IMR-90 (cell line): ENCODE measurements around the gene TGM2. TPM values are rescaled to one million over a fixed set of nuclear protein-coding genes. Genes with fewer than 3 reads are reported as not detected.

Experiments
- ATAC-seq: fragments of 200-7000 bp; cut with Tn5 transposase; 2 replicates; pipeline ENCODE4 v1.9.1; 2020; ENCODE audit warnings: low read depth, mild to moderate bottlenecking, moderate library complexity
- BruUV-seq: library from RNA; stranded (reverse); fragments of 400-500 nt; replicated peaks from 2 replicates; lab custom pipeline; 2021; lab: Mats Ljungman, UMichigan
- CTCF ChIA-PET: fragments of 300-600 bp; formaldehyde crosslinking; extraction: SDS; loops from one replicate; lab custom pipeline; 2021; ENCODE audit warnings: antibody characterized with exemption; lab: Yijun Ruan, JAX
- POLR2A ChIA-PET: fragments of 300-600 bp; sonication (Branson Sonifier 250); formaldehyde crosslinking; loops from one replicate; lab custom pipeline; 2022; ENCODE audit warnings: antibody characterized with exemption; ENCODE audit not compliant: unreplicated experiment; lab: Charles Lee
- DNase-seq: peaks from one replicate; pipeline ENCODE4 v3.0.0; 2013
- H2AFZ ChIP-seq: replicated peaks from 2 replicates; pipeline ENCODE3; 2013; ENCODE audit warnings: low read length, mild to moderate bottlenecking; ENCODE audit not compliant: poor library complexity
- H2AK5ac ChIP-seq: 2 replicates; pipeline ENCODE4 v1.6.1; 2013; ENCODE audit warnings: low read depth, low read length, inconsistent platforms
- H2AK9ac ChIP-seq: replicated peaks from 2 replicates; pipeline ENCODE3; 2013; ENCODE audit warnings: mild to moderate bottlenecking, low read depth, low read length, moderate library complexity; ENCODE audit not compliant: poor library complexity
- H2BK120ac ChIP-seq: 2 replicates; pipeline ENCODE4 v1.6.1; 2013; ENCODE audit warnings: low read depth, low read length, inconsistent platforms
- H2BK15ac ChIP-seq: 3 replicates; pipeline ENCODE4 v1.6.1; 2013; ENCODE audit warnings: low read depth, low read length, inconsistent platforms
- H2BK20ac ChIP-seq: 2 replicates; pipeline ENCODE4 v1.6.1; 2013; ENCODE audit warnings: low read depth, mild to moderate bottlenecking, inconsistent platforms, low read length, moderate library complexity
- H2BK5ac ChIP-seq: 2 replicates; pipeline ENCODE4 v1.6.1; 2013; ENCODE audit warnings: mild to moderate bottlenecking, low read depth, low read length, inconsistent platforms; ENCODE audit not compliant: poor library complexity, severe bottlenecking
- H3K14ac ChIP-seq: replicated peaks from 2 replicates; pipeline ENCODE4 v1.6.1; 2013; ENCODE audit warnings: low read depth, low read length, inconsistent platforms
- H3K18ac ChIP-seq: 2 replicates; pipeline ENCODE4 v1.6.1; 2013; ENCODE audit warnings: low read depth, low read length, control low read depth
- H3K23ac ChIP-seq: 2 replicates; pipeline ENCODE4 v1.6.1; 2013; ENCODE audit warnings: low read depth, low read length, inconsistent platforms
- H3K27ac ChIP-seq: 2 replicates; pipeline ENCODE4 v1.5.1; 2013; ENCODE audit warnings: mild to moderate bottlenecking, control low read depth, low read length; ENCODE audit not compliant: insufficient read depth
- H3K27me3 ChIP-seq: 2 replicates; pipeline ENCODE4 v1.6.1; 2013; ENCODE audit warnings: low read length; ENCODE audit not compliant: control insufficient read depth, insufficient read depth
- H3K36me3 ChIP-seq: 2 replicates; pipeline ENCODE4 v1.6.1; 2013; ENCODE audit warnings: low read length, mixed read lengths; ENCODE audit not compliant: control insufficient read depth, insufficient read depth
- H3K4ac ChIP-seq: 2 replicates; pipeline ENCODE4 v1.6.1; 2013; ENCODE audit warnings: low read depth, low read length, inconsistent platforms
- H3K4me1 ChIP-seq: 2 replicates; pipeline ENCODE4 v1.6.1; 2013; ENCODE audit warnings: low read length, mixed read lengths; ENCODE audit not compliant: control insufficient read depth, insufficient read depth
- H3K4me2 ChIP-seq: 2 replicates; pipeline ENCODE4 v1.6.1; 2013; ENCODE audit warnings: low read depth, mild to moderate bottlenecking, control low read depth, low read length, moderate library complexity
- H3K4me3 ChIP-seq: 2 replicates; pipeline ENCODE4 v1.5.1; 2013; ENCODE audit warnings: low read depth, mild to moderate bottlenecking, control low read depth, low read length, moderate library complexity; ENCODE audit not compliant: insufficient read depth
- H3K56ac ChIP-seq: 2 replicates; pipeline ENCODE4 v1.6.1; 2013; ENCODE audit warnings: low read length, inconsistent platforms; ENCODE audit not compliant: insufficient read depth; ENCODE audit errors: extremely low read depth
- H3K79me1 ChIP-seq, 2 experiments: 2 replicates each; pipeline ENCODE4 v1.6.1; 2013; ENCODE audit warnings: low read length in 2 of 2, inconsistent platforms in 1 of 2, low read depth in 1 of 2
- H3K9ac ChIP-seq: 2 replicates; pipeline ENCODE4 v1.6.1; 2013; ENCODE audit warnings: low read depth, low read length, control low read depth
- H3K9me1 ChIP-seq: 2 replicates; pipeline ENCODE4 v1.6.1; 2013; ENCODE audit warnings: low read length, inconsistent platforms; ENCODE audit not compliant: insufficient read depth
- H3K9me3 ChIP-seq: 2 replicates; pipeline ENCODE4 v1.6.1; 2013; ENCODE audit warnings: low read length; ENCODE audit not compliant: control insufficient read depth, insufficient read depth
- H4K20me1 ChIP-seq: 2 replicates; pipeline ENCODE4 v1.6.1; 2013; ENCODE audit warnings: low read length, inconsistent platforms; ENCODE audit not compliant: insufficient read depth
- H4K5ac ChIP-seq: 2 replicates; pipeline ENCODE4 v1.6.1; 2013; ENCODE audit warnings: mild to moderate bottlenecking, low read depth, low read length, control low read depth
- H4K8ac ChIP-seq, 2 experiments: 2 replicates each; pipeline ENCODE4 v1.6.1; 2013; ENCODE audit warnings: low read depth in 2 of 2, low read length in 2 of 2, control low read depth in 1 of 2, inconsistent platforms in 1 of 2
- H4K91ac ChIP-seq: 2 replicates; pipeline ENCODE4 v1.6.1; 2013; ENCODE audit warnings: low read depth, low read length, inconsistent platforms; ENCODE audit not compliant: insufficient read depth
- BHLHE40 ChIP-seq: fragments of 150-350 bp; IDR thresholded peaks from 2 replicates; pipeline ENCODE4 v1.6.1; 2016; ENCODE audit warnings: mild to moderate bottlenecking, low read depth, low read length
- CEBPB ChIP-seq: IDR thresholded peaks from 2 replicates; pipeline ENCODE4 v1.6.1; 2012; ENCODE audit warnings: low read depth, low read length, improper control_type of control experiment
- CHD1 ChIP-seq: IDR thresholded peaks from 2 replicates; pipeline ENCODE4 v1.6.1; 2012; ENCODE audit warnings: low read depth, low read length, improper control_type of control experiment
- FOS ChIP-seq: fragments of 150-350 bp; IDR thresholded peaks from 2 replicates; pipeline ENCODE4 v1.6.1; 2016; ENCODE audit warnings: low read depth, low read length
- MAFK ChIP-seq: IDR thresholded peaks from 2 replicates; pipeline ENCODE4 v1.6.1; 2012; ENCODE audit warnings: low read depth, low read length, improper control_type of control experiment
- MAZ ChIP-seq: IDR thresholded peaks from 2 replicates; pipeline ENCODE4 v1.6.1; 2012; ENCODE audit warnings: low read depth, mild to moderate bottlenecking, low read length, improper control_type of control experiment, moderate library complexity, borderline replicate concordance
- MXI1 ChIP-seq: IDR thresholded peaks from 2 replicates; pipeline ENCODE4 v1.6.1; 2012; ENCODE audit warnings: low read depth, mild to moderate bottlenecking, low read length, moderate library complexity, borderline replicate concordance
- NFE2L2 ChIP-seq: fragments of 150-350 bp; IDR thresholded peaks from 2 replicates; pipeline ENCODE4 v1.6.1; 2016; ENCODE audit warnings: low read depth, mild to moderate bottlenecking, low read length
- POLR2A ChIP-seq: IDR thresholded peaks from 2 replicates; pipeline ENCODE4 v1.6.1; 2012; ENCODE audit warnings: mild to moderate bottlenecking, low read depth, low read length
- RAD21 ChIP-seq: IDR thresholded peaks from 2 replicates; pipeline ENCODE4 v1.6.1; 2012; ENCODE audit warnings: low read length, improper control_type of control experiment
- RFX5 ChIP-seq: IDR thresholded peaks from 2 replicates; pipeline ENCODE4 v1.8.0; 2012; ENCODE audit warnings: low read depth, mild to moderate bottlenecking, low read length, moderate library complexity
- SMC3 ChIP-seq: fragments of 150-350 bp; IDR thresholded peaks from 2 replicates; pipeline ENCODE4 v1.6.1; 2016; ENCODE audit warnings: low read depth, mild to moderate bottlenecking, antibody characterized with exemption, low read length, moderate library complexity
- WGBS, 2 experiments: methylation state at CpG; one replicate each; pipeline versions ENCODE4 v1.1.5 to v1.1.7; 2013; ENCODE audit warnings: missing lambda C conversion rate in 2 of 2; ENCODE audit not compliant: insufficient read length in 1 of 2; ENCODE audit errors: extremely low coverage in 2 of 2; 5-methylcytosine and 5-hydroxymethylcytosine counted together
- dilution Hi-C: fragments of 300-500 bp; cut with HindIII; formaldehyde crosslinking; loops from one replicate; pipeline ENCODE4 v1.14.3; 2018; ENCODE audit warnings: low sequenced_read_pairs; ENCODE audit not compliant: unreplicated experiment
- in situ Hi-C: fragments of 300-500 bp; cut with MboI; formaldehyde crosslinking; loops from 3 replicates; pipeline ENCODE4 v1.14.3; 2019; ENCODE audit warnings: low sequenced_read_pairs, inconsistent platforms, mixed read lengths
- intact Hi-C: fragments of 100-400 bp; cut with micrococcal nuclease; formaldehyde crosslinking; loops from 2 replicates; pipeline ENCODE4 v1.10.0; 2022
- polyA plus RNA-seq, 3 experiments: library from polyadenylated mRNA; depleted of rRNA; stranded (reverse); fragments of >200 nt; gene quantifications; 2 replicates each; pipeline ENCODE4 v1.2.3, GENCODE V29; 2012; ENCODE audit warnings: low replicate concordance in 1 of 3
- total RNA-seq: library from RNA; depleted of rRNA; stranded (reverse); fragments of >200 nt; gene quantifications from 2 replicates; pipeline ENCODE4 v1.2.3, GENCODE V29; 2012
- TF ChIP-seq, protein P1 (sequence below): fragments of 150-350 bp; IDR thresholded peaks from 2 replicates; pipeline ENCODE4 v1.6.1; 2016; ENCODE audit warnings: low read depth, mild to moderate bottlenecking, low read length, moderate library complexity, borderline replicate concordance
- TF ChIP-seq, protein P2 (sequence below): conservative IDR thresholded peaks from 2 replicates; pipeline ENCODE4 v1.5.1; 2012; ENCODE audit warnings: mild to moderate bottlenecking, low read depth, low read length, improper control_type of control experiment
- TF ChIP-seq, protein P3 (sequence below): fragments of 150-350 bp; IDR thresholded peaks from 2 replicates; pipeline ENCODE4 v1.6.1; 2017; ENCODE audit warnings: mild to moderate bottlenecking, antibody characterized with exemption, low read length, low read depth

Gene TGM2
- total and polyA plus RNA-seq, 2 of the 4 experiments (the other 2 are of a cell fraction), result 239 to 268 TPM

DNA sequence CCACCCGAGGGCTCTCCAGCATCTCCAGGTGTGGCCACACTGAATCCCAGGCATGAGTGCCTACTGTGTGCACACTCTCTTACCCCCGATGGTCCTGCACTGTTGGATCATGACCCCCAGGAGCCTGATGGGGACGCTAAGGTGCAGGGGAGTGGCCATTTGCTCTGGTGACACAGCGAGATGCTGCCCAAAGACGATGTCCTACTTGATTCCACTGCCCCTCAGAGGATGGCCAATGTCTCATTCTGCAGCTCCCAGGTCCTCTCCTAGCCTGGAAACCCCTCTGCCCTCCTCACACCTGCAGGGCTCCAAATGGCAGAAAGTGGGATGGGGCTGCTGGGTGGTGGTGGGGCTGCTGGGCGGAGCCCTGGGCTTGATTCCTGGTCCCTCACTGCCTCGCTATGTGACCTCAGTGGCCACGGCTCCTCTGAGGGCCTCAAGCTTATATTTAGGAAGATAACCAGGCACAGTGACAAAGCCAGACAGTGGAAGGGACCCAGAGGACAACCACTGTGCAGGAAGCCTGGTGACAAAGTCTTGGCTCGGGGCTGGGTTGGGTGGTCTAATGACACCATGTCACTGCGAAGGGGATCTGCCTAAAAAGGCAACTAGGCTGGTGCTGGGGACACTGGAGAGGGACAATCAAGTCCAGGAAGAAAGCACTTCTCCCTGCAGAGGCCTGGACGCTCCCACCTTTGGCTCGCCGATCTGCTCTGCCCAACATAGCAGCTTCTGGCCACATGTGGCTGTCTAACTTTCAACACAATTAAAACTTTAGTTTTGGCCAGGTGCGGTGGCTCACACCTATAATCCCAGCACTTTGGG is 28.4 kb downstream of the TGM2 start:
- CTCF ChIA-PET, result interaction anchor here (0.5 kb wide), 1 partner anchor 1689 kb away, joined by 3 read pairs; no protein-coding TSS in a partner anchor
- Histone ChIP-seq H3K9ac (no peak overlapping the region), H3K9me3 (no peaks in the 10 kb centered on the region), H2AFZ (no peak overlapping the region), H3K27ac (no peak overlapping the region), H3K4me3 (no peak overlapping the region), H3K36me3 (peaks cover 73% of the 10 kb centered on the region), H3K56ac (no peak overlapping the region), H3K4me1 (peaks cover 7% of the 10 kb centered on the region), H3K4ac (no peak overlapping the region), H4K20me1 (no peaks in the 10 kb centered on the region), H3K14ac (no peak overlapping the region), H3K4me2 (no peak overlapping the region), H3K9me1 (peaks cover 20% of the 10 kb centered on the region), H2BK15ac (no peak overlapping the region), H4K8ac (no peak overlapping the region), H3K18ac (no peak overlapping the region), H2BK5ac (no peak overlapping the region), H2AK5ac (no peak overlapping the region; the same call in 1 of the 2 replicates), H4K5ac (no peak overlapping the region), H3K79me1 (peaks cover 0 to 10% of the 10 kb centered on the region in 2 experiments; a peak in 2 of 4 replicates), H2BK20ac (no peak overlapping the region), H3K27me3 (no peaks in the 10 kb centered on the region), H2AK9ac (no peak overlapping the region), H4K91ac (no peak overlapping the region; the same call in 1 of the 2 replicates), H3K23ac (no peak overlapping the region), H2BK120ac (no peak overlapping the region)
- POLR2A ChIA-PET, result no interaction called here
- in situ Hi-C loops (no loop called here), intact Hi-C loops (no loop called here), dilution Hi-C loops (no loop called here)
- no TSS peak for BruUV-seq
- no peak for ATAC-seq
- WGBS, 2 experiments, result 96% methylated on average over 4 of the region's 14 CpGs; no CpG with 5 or more reads in 1 of the 2 experiments
- no peak for DNase-seq
- no peak for TF ChIP-seq MAFK
- no peak for TF ChIP-seq POLR2A
- no peak for TF ChIP-seq MAZ
- no peak for TF ChIP-seq FOS
- TF ChIP-seq, protein P1, sequence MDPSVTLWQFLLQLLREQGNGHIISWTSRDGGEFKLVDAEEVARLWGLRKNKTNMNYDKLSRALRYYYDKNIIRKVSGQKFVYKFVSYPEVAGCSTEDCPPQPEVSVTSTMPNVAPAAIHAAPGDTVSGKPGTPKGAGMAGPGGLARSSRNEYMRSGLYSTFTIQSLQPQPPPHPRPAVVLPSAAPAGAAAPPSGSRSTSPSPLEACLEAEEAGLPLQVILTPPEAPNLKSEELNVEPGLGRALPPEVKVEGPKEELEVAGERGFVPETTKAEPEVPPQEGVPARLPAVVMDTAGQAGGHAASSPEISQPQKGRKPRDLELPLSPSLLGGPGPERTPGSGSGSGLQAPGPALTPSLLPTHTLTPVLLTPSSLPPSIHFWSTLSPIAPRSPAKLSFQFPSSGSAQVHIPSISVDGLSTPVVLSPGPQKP, result no peak
- no peak for TF ChIP-seq RAD21
- TF ChIP-seq NFE2L2, result no peak
- TF ChIP-seq, protein P2, sequence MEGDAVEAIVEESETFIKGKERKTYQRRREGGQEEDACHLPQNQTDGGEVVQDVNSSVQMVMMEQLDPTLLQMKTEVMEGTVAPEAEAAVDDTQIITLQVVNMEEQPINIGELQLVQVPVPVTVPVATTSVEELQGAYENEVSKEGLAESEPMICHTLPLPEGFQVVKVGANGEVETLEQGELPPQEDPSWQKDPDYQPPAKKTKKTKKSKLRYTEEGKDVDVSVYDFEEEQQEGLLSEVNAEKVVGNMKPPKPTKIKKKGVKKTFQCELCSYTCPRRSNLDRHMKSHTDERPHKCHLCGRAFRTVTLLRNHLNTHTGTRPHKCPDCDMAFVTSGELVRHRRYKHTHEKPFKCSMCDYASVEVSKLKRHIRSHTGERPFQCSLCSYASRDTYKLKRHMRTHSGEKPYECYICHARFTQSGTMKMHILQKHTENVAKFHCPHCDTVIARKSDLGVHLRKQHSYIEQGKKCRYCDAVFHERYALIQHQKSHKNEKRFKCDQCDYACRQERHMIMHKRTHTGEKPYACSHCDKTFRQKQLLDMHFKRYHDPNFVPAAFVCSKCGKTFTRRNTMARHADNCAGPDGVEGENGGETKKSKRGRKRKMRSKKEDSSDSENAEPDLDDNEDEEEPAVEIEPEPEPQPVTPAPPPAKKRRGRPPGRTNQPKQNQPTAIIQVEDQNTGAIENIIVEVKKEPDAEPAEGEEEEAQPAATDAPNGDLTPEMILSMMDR, result no peak
- TF ChIP-seq RFX5, result no peak
- TF ChIP-seq, protein P3, sequence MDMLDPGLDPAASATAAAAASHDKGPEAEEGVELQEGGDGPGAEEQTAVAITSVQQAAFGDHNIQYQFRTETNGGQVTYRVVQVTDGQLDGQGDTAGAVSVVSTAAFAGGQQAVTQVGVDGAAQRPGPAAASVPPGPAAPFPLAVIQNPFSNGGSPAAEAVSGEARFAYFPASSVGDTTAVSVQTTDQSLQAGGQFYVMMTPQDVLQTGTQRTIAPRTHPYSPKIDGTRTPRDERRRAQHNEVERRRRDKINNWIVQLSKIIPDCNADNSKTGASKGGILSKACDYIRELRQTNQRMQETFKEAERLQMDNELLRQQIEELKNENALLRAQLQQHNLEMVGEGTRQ, result no peak
- TF ChIP-seq CEBPB, result no peak
- no peak for TF ChIP-seq MXI1
- TF ChIP-seq BHLHE40, result no peak
- no peak for TF ChIP-seq SMC3
- TF ChIP-seq CHD1, result no peak
